ENCODE results near the gene PAPSS2. TPM values are rescaled to one million over a fixed set of nuclear protein-coding genes. Genes with fewer than 3 reads are reported as not detected.
"Not testable (repeated sequence)": the region's sequence is repeated elsewhere in the genome, so short reads cannot be mapped to it uniquely, and the experiment has no call there.

The PAPSS2 gene
- total and polyA plus RNA-seq, 2 donors (not counting 1 experiment from before 2014, with no cell fraction given), result 102 to 286 TPM

DNA sequence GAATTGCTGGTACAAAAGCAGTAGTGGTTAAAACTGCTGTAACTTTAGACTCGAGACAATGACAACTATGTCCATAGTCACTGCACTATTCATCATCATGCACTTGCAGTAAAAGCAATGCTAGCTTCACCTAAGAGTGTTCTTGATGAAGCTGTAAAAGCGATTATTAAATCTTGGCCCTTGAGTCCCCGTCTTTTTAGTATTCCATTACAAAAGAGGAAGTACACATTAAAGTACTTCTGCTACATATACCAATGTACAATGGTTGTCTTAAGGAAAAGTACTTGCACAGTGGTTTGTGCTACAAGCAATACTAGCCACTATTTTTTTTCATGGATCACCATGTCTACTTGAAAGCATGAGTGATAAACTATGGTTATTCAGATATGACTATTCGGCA is 80.0 kb downstream of the PAPSS2 start:
- peaks cover 4% of the 10 kb centered on the region for H3K4me1 ChIP-seq (ENCODE audit: control insufficient read depth, extremely low read depth, insufficient read depth, low read length)
- H3K79me2 ChIP-seq (ENCODE audit: control insufficient read depth, insufficient read depth, low read length), result no peaks in the 10 kb centered on the region
- H2AFZ ChIP-seq (ENCODE audit: low read length), result no peak overlapping the region
- DNase-seq (ENCODE audit: low read depth in 2 of 2), result no peak
- H3K9ac ChIP-seq (ENCODE audit: insufficient read depth, low read length), result no peak overlapping the region
- H3K4me3 ChIP-seq (replicated peaks in 1 of 4; ENCODE audit: control extremely low read depth in 1 of 4, insufficient read depth in 1 of 4, low read depth in 3 of 4, low read length in 4 of 4), result no peak overlapping the region
- no peaks in the 10 kb centered on the region for H3K9me3 ChIP-seq (ENCODE audit: control insufficient read depth, insufficient read depth, low read depth, low read length)
- no peak for TF ChIP-seq EZH2 (IDR thresholded peaks at IDR 0.05; ENCODE audit: low read length, missing control alignments)
- TF ChIP-seq, protein P1, sequence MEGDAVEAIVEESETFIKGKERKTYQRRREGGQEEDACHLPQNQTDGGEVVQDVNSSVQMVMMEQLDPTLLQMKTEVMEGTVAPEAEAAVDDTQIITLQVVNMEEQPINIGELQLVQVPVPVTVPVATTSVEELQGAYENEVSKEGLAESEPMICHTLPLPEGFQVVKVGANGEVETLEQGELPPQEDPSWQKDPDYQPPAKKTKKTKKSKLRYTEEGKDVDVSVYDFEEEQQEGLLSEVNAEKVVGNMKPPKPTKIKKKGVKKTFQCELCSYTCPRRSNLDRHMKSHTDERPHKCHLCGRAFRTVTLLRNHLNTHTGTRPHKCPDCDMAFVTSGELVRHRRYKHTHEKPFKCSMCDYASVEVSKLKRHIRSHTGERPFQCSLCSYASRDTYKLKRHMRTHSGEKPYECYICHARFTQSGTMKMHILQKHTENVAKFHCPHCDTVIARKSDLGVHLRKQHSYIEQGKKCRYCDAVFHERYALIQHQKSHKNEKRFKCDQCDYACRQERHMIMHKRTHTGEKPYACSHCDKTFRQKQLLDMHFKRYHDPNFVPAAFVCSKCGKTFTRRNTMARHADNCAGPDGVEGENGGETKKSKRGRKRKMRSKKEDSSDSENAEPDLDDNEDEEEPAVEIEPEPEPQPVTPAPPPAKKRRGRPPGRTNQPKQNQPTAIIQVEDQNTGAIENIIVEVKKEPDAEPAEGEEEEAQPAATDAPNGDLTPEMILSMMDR (conservative IDR thresholded peaks at IDR 0.05 in 1 of 2, IDR thresholded peaks at IDR 0.05 in 1 of 2; ENCODE audit: low read depth in 1 of 2, low read length in 2 of 2), result no peak
- peaks cover 10% of the 10 kb centered on the region for H3K36me3 ChIP-seq (ENCODE audit: control insufficient read depth, insufficient read depth, low read length)
- no peak overlapping the region for H3K27ac ChIP-seq (ENCODE audit: insufficient read depth, low read length)
- no peak overlapping the region for H3K4me2 ChIP-seq (ENCODE audit: extremely low read depth, insufficient read depth, low read length)
- H3K27me3 ChIP-seq (ENCODE audit: control insufficient read depth, insufficient read depth, low read length), result no peaks in the 10 kb centered on the region
- no peaks in the 10 kb centered on the region for H4K20me1 ChIP-seq (ENCODE audit: control insufficient read depth, extremely low read depth, insufficient read depth, low read length)

DNA sequence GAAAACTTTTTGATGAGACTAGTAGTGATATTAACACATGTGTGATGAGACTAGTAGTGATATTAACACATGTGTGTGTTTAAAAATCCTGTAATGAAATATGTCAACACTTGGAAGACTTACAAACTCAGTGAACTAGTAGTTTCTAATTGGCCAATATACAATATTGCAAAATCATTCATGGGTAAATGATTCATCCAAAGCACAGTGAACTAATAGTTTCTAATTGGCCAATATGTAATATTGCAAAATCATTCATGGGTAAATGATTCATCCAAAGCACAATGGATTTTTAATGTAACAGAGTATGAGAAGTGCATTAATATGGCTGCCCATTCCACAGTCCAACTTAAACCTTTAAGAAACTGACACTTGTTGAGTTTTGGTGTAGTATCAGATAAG is 80.6 kb downstream of the PAPSS2 start:
- no peak overlapping the region for H3K4me3 ChIP-seq (replicated peaks in 1 of 4; ENCODE audit: control extremely low read depth in 1 of 4, insufficient read depth in 1 of 4, low read depth in 3 of 4, low read length in 4 of 4)
- no peak overlapping the region for H3K4me2 ChIP-seq (ENCODE audit: extremely low read depth, insufficient read depth, low read length)
- no peaks in the 10 kb centered on the region for H3K4me1 ChIP-seq (ENCODE audit: control insufficient read depth, extremely low read depth, insufficient read depth, low read length)
- no peaks in the 10 kb centered on the region for H4K20me1 ChIP-seq (ENCODE audit: control insufficient read depth, extremely low read depth, insufficient read depth, low read length)
- peak; percentile 40 to 94 for DNase-seq (ENCODE audit: low read depth in 2 of 2)
- no peaks in the 10 kb centered on the region for H3K27me3 ChIP-seq (ENCODE audit: control insufficient read depth, insufficient read depth, low read length)
- H3K27ac ChIP-seq (ENCODE audit: insufficient read depth, low read length), result no peak overlapping the region
- H3K36me3 ChIP-seq (ENCODE audit: control insufficient read depth, insufficient read depth, low read length), result peaks cover 16% of the 10 kb centered on the region
- H3K9me3 ChIP-seq (ENCODE audit: control insufficient read depth, insufficient read depth, low read depth, low read length), result no peaks in the 10 kb centered on the region
- no peaks in the 10 kb centered on the region for H3K79me2 ChIP-seq (ENCODE audit: control insufficient read depth, insufficient read depth, low read length)
- TF ChIP-seq, protein P1 (conservative IDR thresholded peaks at IDR 0.05 in 1 of 2, IDR thresholded peaks at IDR 0.05 in 1 of 2; ENCODE audit: low read depth in 1 of 2, low read length in 2 of 2), result no peak
- no peak for TF ChIP-seq EZH2 (IDR thresholded peaks at IDR 0.05; ENCODE audit: low read length, missing control alignments)
- no peak overlapping the region for H2AFZ ChIP-seq (ENCODE audit: low read length)
- H3K9ac ChIP-seq (ENCODE audit: insufficient read depth, low read length), result no peak overlapping the region

- H2AFZ ChIP-seq (ENCODE audit: low read length); H4K20me1 ChIP-seq (ENCODE audit: control insufficient read depth, extremely low read depth, insufficient read depth, low read length); H3K4me2 ChIP-seq (ENCODE audit: extremely low read depth, insufficient read depth, low read length); H3K79me2 ChIP-seq (ENCODE audit: control insufficient read depth, insufficient read depth, low read length); H3K27me3 ChIP-seq (ENCODE audit: control insufficient read depth, insufficient read depth, low read length); H3K9ac ChIP-seq (ENCODE audit: insufficient read depth, low read length); H3K9me3 ChIP-seq (ENCODE audit: control insufficient read depth, insufficient read depth, low read depth, low read length); H3K4me3 ChIP-seq (replicated peaks in 1 of 4; ENCODE audit: control extremely low read depth in 1 of 4, insufficient read depth in 1 of 4, low read depth in 3 of 4, low read length in 4 of 4); H3K27ac ChIP-seq (ENCODE audit: insufficient read depth, low read length); H3K4me1 ChIP-seq (ENCODE audit: control insufficient read depth, extremely low read depth, insufficient read depth, low read length): not testable (repeated sequence)
- DNase-seq (ENCODE audit: low read depth in 2 of 2), result peak in 1 of 2 donors; percentile 16
- peaks cover 21% of the 10 kb centered on the region for H3K36me3 ChIP-seq (ENCODE audit: control insufficient read depth, insufficient read depth, low read length)
Observed at GRCh38 chr10:87742992-87743610, 83.4 kb downstream of the PAPSS2 start.
